Lower leg skin (tissue), 4 donors: Measurements from ENCODE around the gene GABRA6. TPM values are rescaled to one million over a fixed set of nuclear protein-coding genes. Genes with fewer than 3 reads are reported as not detected.
"Not testable (repeated sequence)": the region's sequence is repeated elsewhere in the genome, so short reads cannot be mapped to it uniquely, and the experiment has no call there.

Experiments used
- DNase-seq, 2 donors: peaks; one replicate each; pipeline ENCODE4 v3.0.0-alpha.2; 2019; ENCODE audit warnings: low spot score in 2 of 2
- H3K4me3 ChIP-seq: fragments of 200-600 bp; sonication (generic); 2 replicates; pipeline ENCODE4 v1.5.1; 2017; ENCODE audit warnings: mild to moderate bottlenecking, low read depth; ENCODE audit not compliant: poor library complexity, severe bottlenecking
- POLR2A ChIP-seq, 2 donors: fragments of 450-650 bp; IDR thresholded peaks; one replicate each; pipeline ENCODE4 v1.6.1; 2016 to 2017; ENCODE audit warnings: antibody characterized with exemption in 2 of 2, mild to moderate bottlenecking in 1 of 2, moderate library complexity in 1 of 2
- WGBS, 2 donors: methylation state at CpG; one replicate each; pipeline ENCODE4 v1.1.5; 2018; 5-methylcytosine and 5-hydroxymethylcytosine counted together
- intact Hi-C: fragments of 100-400 bp; cut with DNase I; formaldehyde crosslinking; loops from one replicate; pipeline ENCODE4 v1.15.0; 2023; ENCODE audit warnings: low total_unique reads
- total RNA-seq, 4 donors: library from RNA; depleted of rRNA; stranded (reverse); fragments of >200 nt; gene quantifications; one replicate each; pipeline ENCODE4 v1.1.0, GENCODE V29; 2016
- TF ChIP-seq, protein P1 (sequence below), 3 donors: fragments of 450-650 bp; IDR thresholded peaks; one replicate each; pipeline ENCODE4 v1.5.1; 2016; ENCODE audit warnings: antibody characterized with exemption in 3 of 3, mild to moderate bottlenecking in 3 of 3, moderate library complexity in 2 of 3

GABRA6 gene
- total RNA-seq: not detected

DNA sequence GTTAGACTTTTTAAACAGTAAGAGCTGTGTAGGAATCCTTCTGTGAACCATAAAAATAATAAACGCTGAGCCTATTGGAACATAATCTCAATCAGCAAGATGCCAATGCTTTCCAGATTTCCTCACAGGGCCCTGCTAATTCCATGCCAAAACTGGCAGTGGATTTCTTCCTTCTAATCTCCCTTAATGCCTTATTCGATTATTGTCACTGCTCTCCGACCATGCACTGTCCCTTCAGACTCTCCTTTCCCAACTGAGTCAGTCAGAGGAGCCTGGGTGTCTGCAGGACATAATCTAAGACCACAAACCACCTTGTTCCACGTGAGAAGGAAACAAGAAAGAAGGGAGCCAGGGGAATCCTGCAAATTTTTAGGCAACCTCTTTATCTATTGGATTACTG lies at the start of gene GABRA6:
Gene GABRA6 (plus strand): TSS at position 261 of the 400 bp plus-strand sequence. CDS start 269 bp downstream, outside the sequence.
- TF ChIP-seq POLR2A (IDR thresholded peaks at IDR 0.05): no peak
- TF ChIP-seq, protein P1, sequence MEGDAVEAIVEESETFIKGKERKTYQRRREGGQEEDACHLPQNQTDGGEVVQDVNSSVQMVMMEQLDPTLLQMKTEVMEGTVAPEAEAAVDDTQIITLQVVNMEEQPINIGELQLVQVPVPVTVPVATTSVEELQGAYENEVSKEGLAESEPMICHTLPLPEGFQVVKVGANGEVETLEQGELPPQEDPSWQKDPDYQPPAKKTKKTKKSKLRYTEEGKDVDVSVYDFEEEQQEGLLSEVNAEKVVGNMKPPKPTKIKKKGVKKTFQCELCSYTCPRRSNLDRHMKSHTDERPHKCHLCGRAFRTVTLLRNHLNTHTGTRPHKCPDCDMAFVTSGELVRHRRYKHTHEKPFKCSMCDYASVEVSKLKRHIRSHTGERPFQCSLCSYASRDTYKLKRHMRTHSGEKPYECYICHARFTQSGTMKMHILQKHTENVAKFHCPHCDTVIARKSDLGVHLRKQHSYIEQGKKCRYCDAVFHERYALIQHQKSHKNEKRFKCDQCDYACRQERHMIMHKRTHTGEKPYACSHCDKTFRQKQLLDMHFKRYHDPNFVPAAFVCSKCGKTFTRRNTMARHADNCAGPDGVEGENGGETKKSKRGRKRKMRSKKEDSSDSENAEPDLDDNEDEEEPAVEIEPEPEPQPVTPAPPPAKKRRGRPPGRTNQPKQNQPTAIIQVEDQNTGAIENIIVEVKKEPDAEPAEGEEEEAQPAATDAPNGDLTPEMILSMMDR (IDR thresholded peaks at IDR 0.05): no peak
- no peak within 1 kb of the TSS for H3K4me3 ChIP-seq
- WGBS, 2 donors: 53 to 58% methylated on average over 4 of the region's 4 CpGs
- no peak for DNase-seq
- intact Hi-C loops: no loop called here

DNA sequence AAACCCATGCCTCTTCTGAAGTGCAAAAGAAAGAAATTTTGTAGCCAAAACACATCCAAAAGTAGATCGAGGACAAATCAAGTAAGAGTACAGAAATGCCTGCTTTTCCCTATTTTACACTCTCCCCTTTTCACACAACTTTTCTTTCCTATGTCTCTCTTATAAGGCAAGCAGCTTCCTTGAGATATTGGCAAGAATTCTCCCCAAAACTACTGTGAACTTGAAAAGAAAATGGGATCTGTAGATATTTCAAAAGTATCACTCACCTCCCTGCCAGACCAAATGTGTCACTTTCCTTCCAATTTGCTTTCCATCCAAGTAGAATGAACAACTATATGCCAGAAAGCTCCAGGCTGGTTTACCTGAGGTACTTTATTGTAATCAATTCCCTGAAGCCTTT lies 47.9 kb upstream of the GABRA6 start:
- no peak for DNase-seq
- intact Hi-C loops: no loop called here
- TF ChIP-seq, protein P1 (IDR thresholded peaks at IDR 0.05): no peak
- no peak for TF ChIP-seq POLR2A (IDR thresholded peaks at IDR 0.05)
- no peak overlapping the region for H3K4me3 ChIP-seq
- 83 to 87% methylated on average over 1 of the region's 1 CpG for WGBS, 2 donors

DNA sequence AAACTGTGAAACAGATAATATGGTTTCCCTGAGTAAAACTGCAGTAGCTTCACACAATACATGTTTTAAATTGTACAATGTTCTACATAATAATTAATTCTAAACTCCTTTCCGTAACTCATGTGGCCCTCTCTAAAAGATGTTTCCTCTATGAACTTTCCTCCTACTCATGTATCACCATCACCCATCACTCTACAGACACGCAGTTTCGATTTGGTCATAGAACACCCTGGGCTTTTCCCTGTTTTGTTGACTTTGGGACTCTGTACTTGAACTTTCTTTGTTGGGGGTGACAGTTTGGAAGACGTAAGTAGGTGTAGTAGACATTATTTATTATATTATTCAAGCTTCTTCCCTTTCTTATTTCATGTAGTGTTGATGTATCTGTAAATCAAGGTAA lies 44.1 kb upstream of the GABRA6 start:
- no peak for DNase-seq
- intact Hi-C loops: no loop called here
- WGBS, 2 donors: 73 to 88% methylated on average over 4 of the region's 4 CpGs
- TF ChIP-seq, protein P1 (IDR thresholded peaks at IDR 0.05): no peak
- no peak for TF ChIP-seq POLR2A (IDR thresholded peaks at IDR 0.05)
- H3K4me3 ChIP-seq: no peak overlapping the region

DNA sequence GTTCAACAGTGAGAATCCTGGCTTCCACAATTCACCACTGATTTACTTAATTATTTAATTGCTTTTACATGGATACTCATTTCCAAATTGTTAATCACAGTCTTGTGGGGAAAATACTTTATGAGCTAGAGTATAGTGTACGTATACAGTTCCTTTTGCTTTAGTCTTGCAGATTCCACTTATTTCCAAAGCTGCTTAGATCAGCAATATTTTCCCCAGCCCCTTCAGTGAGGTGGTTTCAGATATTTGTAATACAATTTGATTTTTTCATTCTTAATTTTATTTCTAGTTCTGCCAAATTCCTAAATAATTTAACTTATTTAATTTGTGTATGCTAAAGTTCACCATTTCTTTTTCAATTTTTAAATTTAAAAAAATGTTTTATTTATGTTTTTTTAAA lies 40.3 kb upstream of the GABRA6 start:
- H3K4me3 ChIP-seq: no peak overlapping the region
- intact Hi-C loops: no loop called here
- TF ChIP-seq, protein P1 (IDR thresholded peaks at IDR 0.05): no peak
- no peak for TF ChIP-seq POLR2A (IDR thresholded peaks at IDR 0.05)
- DNase-seq: no peak
- WGBS, 2 donors: 93 to 100% methylated on average over 1 of the region's 1 CpG

DNA sequence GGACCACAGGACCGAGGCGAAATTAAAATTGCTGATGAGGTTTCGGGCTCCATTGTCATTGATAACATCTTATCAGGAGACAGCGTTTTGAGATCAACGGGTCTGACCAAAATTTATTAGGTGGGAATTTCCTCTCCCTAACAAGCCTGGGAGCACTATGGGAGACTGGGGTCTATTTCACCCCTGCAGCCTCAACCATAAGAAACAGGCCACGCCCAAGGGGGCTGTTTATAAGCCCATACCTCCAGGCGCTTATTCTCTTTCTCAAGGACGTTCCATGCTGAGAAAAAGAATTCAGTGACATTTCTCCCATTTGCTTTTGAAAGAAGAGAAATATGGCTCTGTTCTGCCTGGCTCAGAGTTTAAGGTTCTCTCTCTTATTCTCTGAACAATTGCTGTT lies 33.6 kb upstream of the GABRA6 start:
- intact Hi-C loops, H3K4me3 ChIP-seq, DNase-seq: not testable (repeated sequence)
- 56 to 64% methylated on average over 8 of the region's 8 CpGs for WGBS, 2 donors

DNA sequence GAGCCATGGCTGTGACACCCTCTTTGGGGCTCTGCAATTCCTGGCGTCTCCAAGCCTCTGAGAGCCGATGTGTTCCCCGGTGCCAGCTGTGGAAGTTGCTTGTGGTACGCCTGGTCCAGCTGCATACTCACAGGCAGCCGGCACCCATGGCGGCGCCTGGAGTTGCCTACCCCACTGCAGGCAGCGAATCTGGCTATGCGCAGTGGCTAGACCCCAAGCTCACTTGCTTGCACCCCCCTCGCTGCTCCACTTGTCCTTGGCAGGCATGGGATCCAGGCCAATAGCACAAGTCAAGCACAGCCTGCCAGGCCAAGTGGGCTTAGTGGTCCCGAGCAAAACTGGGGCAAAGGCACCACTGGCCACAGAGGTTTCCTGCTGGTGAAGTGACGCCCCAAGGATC lies 24.7 kb upstream of the GABRA6 start:
- H3K4me3 ChIP-seq: no peak overlapping the region
- 93 to 94% methylated on average over 10 to 12 of the region's 12 CpGs for WGBS, 2 donors
- DNase-seq: no peak
- intact Hi-C loops: no loop called here
- TF ChIP-seq, protein P1 (IDR thresholded peaks at IDR 0.05): no peak
- TF ChIP-seq POLR2A (IDR thresholded peaks at IDR 0.05): no peak
